IMR-90 (cell line): ENCODE measurements around the gene NIBAN1. TPM values are rescaled to one million over a fixed set of nuclear protein-coding genes. Genes with fewer than 3 reads are reported as not detected.

ENCODE experiments used
- ATAC-seq: fragments of 200-7000 bp; cut with Tn5 transposase; 2 replicates; pipeline ENCODE4 v1.9.1; 2020; ENCODE audit warnings: low read depth, mild to moderate bottlenecking, moderate library complexity
- BruUV-seq: library from RNA; stranded (reverse); fragments of 400-500 nt; replicated peaks from 2 replicates; lab custom pipeline; 2021; lab: Mats Ljungman, UMichigan
- CTCF ChIA-PET: fragments of 300-600 bp; formaldehyde crosslinking; extraction: SDS; loops from one replicate; lab custom pipeline; 2021; ENCODE audit warnings: antibody characterized with exemption; lab: Yijun Ruan, JAX
- POLR2A ChIA-PET: fragments of 300-600 bp; sonication (Branson Sonifier 250); formaldehyde crosslinking; loops from one replicate; lab custom pipeline; 2022; ENCODE audit warnings: antibody characterized with exemption; ENCODE audit not compliant: unreplicated experiment; lab: Charles Lee
- DNase-seq: peaks from one replicate; pipeline ENCODE4 v3.0.0; 2013
- H2AFZ ChIP-seq: replicated peaks from 2 replicates; pipeline ENCODE3; 2013; ENCODE audit warnings: low read length, mild to moderate bottlenecking; ENCODE audit not compliant: poor library complexity
- H2AK5ac ChIP-seq: 2 replicates; pipeline ENCODE4 v1.6.1; 2013; ENCODE audit warnings: low read depth, low read length, inconsistent platforms
- H2AK9ac ChIP-seq: replicated peaks from 2 replicates; pipeline ENCODE3; 2013; ENCODE audit warnings: mild to moderate bottlenecking, low read depth, low read length, moderate library complexity; ENCODE audit not compliant: poor library complexity
- H2BK120ac ChIP-seq: 2 replicates; pipeline ENCODE4 v1.6.1; 2013; ENCODE audit warnings: low read depth, low read length, inconsistent platforms
- H2BK15ac ChIP-seq: 3 replicates; pipeline ENCODE4 v1.6.1; 2013; ENCODE audit warnings: low read depth, low read length, inconsistent platforms
- H2BK20ac ChIP-seq: 2 replicates; pipeline ENCODE4 v1.6.1; 2013; ENCODE audit warnings: low read depth, mild to moderate bottlenecking, inconsistent platforms, low read length, moderate library complexity
- H2BK5ac ChIP-seq: 2 replicates; pipeline ENCODE4 v1.6.1; 2013; ENCODE audit warnings: mild to moderate bottlenecking, low read depth, low read length, inconsistent platforms; ENCODE audit not compliant: poor library complexity, severe bottlenecking
- H3K14ac ChIP-seq: replicated peaks from 2 replicates; pipeline ENCODE4 v1.6.1; 2013; ENCODE audit warnings: low read depth, low read length, inconsistent platforms
- H3K18ac ChIP-seq: 2 replicates; pipeline ENCODE4 v1.6.1; 2013; ENCODE audit warnings: low read depth, low read length, control low read depth
- H3K23ac ChIP-seq: 2 replicates; pipeline ENCODE4 v1.6.1; 2013; ENCODE audit warnings: low read depth, low read length, inconsistent platforms
- H3K27ac ChIP-seq: 2 replicates; pipeline ENCODE4 v1.5.1; 2013; ENCODE audit warnings: mild to moderate bottlenecking, control low read depth, low read length; ENCODE audit not compliant: insufficient read depth
- H3K27me3 ChIP-seq: 2 replicates; pipeline ENCODE4 v1.6.1; 2013; ENCODE audit warnings: low read length; ENCODE audit not compliant: control insufficient read depth, insufficient read depth
- H3K36me3 ChIP-seq: 2 replicates; pipeline ENCODE4 v1.6.1; 2013; ENCODE audit warnings: low read length, mixed read lengths; ENCODE audit not compliant: control insufficient read depth, insufficient read depth
- H3K4ac ChIP-seq: 2 replicates; pipeline ENCODE4 v1.6.1; 2013; ENCODE audit warnings: low read depth, low read length, inconsistent platforms
- H3K4me1 ChIP-seq: 2 replicates; pipeline ENCODE4 v1.6.1; 2013; ENCODE audit warnings: low read length, mixed read lengths; ENCODE audit not compliant: control insufficient read depth, insufficient read depth
- H3K4me2 ChIP-seq: 2 replicates; pipeline ENCODE4 v1.6.1; 2013; ENCODE audit warnings: low read depth, mild to moderate bottlenecking, control low read depth, low read length, moderate library complexity
- H3K4me3 ChIP-seq: 2 replicates; pipeline ENCODE4 v1.5.1; 2013; ENCODE audit warnings: low read depth, mild to moderate bottlenecking, control low read depth, low read length, moderate library complexity; ENCODE audit not compliant: insufficient read depth
- H3K56ac ChIP-seq: 2 replicates; pipeline ENCODE4 v1.6.1; 2013; ENCODE audit warnings: low read length, inconsistent platforms; ENCODE audit not compliant: insufficient read depth; ENCODE audit errors: extremely low read depth
- H3K79me1 ChIP-seq, 2 experiments: 2 replicates each; pipeline ENCODE4 v1.6.1; 2013; ENCODE audit warnings: low read length in 2 of 2, inconsistent platforms in 1 of 2, low read depth in 1 of 2
- H3K9ac ChIP-seq: 2 replicates; pipeline ENCODE4 v1.6.1; 2013; ENCODE audit warnings: low read depth, low read length, control low read depth
- H3K9me1 ChIP-seq: 2 replicates; pipeline ENCODE4 v1.6.1; 2013; ENCODE audit warnings: low read length, inconsistent platforms; ENCODE audit not compliant: insufficient read depth
- H3K9me3 ChIP-seq: 2 replicates; pipeline ENCODE4 v1.6.1; 2013; ENCODE audit warnings: low read length; ENCODE audit not compliant: control insufficient read depth, insufficient read depth
- H4K20me1 ChIP-seq: 2 replicates; pipeline ENCODE4 v1.6.1; 2013; ENCODE audit warnings: low read length, inconsistent platforms; ENCODE audit not compliant: insufficient read depth
- H4K5ac ChIP-seq: 2 replicates; pipeline ENCODE4 v1.6.1; 2013; ENCODE audit warnings: mild to moderate bottlenecking, low read depth, low read length, control low read depth
- H4K8ac ChIP-seq, 2 experiments: 2 replicates each; pipeline ENCODE4 v1.6.1; 2013; ENCODE audit warnings: low read depth in 2 of 2, low read length in 2 of 2, control low read depth in 1 of 2, inconsistent platforms in 1 of 2
- H4K91ac ChIP-seq: 2 replicates; pipeline ENCODE4 v1.6.1; 2013; ENCODE audit warnings: low read depth, low read length, inconsistent platforms; ENCODE audit not compliant: insufficient read depth
- BHLHE40 ChIP-seq: fragments of 150-350 bp; IDR thresholded peaks from 2 replicates; pipeline ENCODE4 v1.6.1; 2016; ENCODE audit warnings: mild to moderate bottlenecking, low read depth, low read length
- ELK1 ChIP-seq: fragments of 150-350 bp; IDR thresholded peaks from 2 replicates; pipeline ENCODE4 v1.6.1; 2016; ENCODE audit warnings: low read depth, mild to moderate bottlenecking, low read length, moderate library complexity, borderline replicate concordance
- MAFK ChIP-seq: IDR thresholded peaks from 2 replicates; pipeline ENCODE4 v1.6.1; 2012; ENCODE audit warnings: low read depth, low read length, improper control_type of control experiment
- MXI1 ChIP-seq: IDR thresholded peaks from 2 replicates; pipeline ENCODE4 v1.6.1; 2012; ENCODE audit warnings: low read depth, mild to moderate bottlenecking, low read length, moderate library complexity, borderline replicate concordance
- RAD21 ChIP-seq: IDR thresholded peaks from 2 replicates; pipeline ENCODE4 v1.6.1; 2012; ENCODE audit warnings: low read length, improper control_type of control experiment
- WGBS, 2 experiments: methylation state at CpG; one replicate each; pipeline versions ENCODE4 v1.1.5 to v1.1.7; 2013; ENCODE audit warnings: missing lambda C conversion rate in 2 of 2; ENCODE audit not compliant: insufficient read length in 1 of 2; ENCODE audit errors: extremely low coverage in 2 of 2; 5-methylcytosine and 5-hydroxymethylcytosine counted together
- dilution Hi-C: fragments of 300-500 bp; cut with HindIII; formaldehyde crosslinking; loops from one replicate; pipeline ENCODE4 v1.14.3; 2018; ENCODE audit warnings: low sequenced_read_pairs; ENCODE audit not compliant: unreplicated experiment
- in situ Hi-C: fragments of 300-500 bp; cut with MboI; formaldehyde crosslinking; loops from 3 replicates; pipeline ENCODE4 v1.14.3; 2019; ENCODE audit warnings: low sequenced_read_pairs, inconsistent platforms, mixed read lengths
- intact Hi-C: fragments of 100-400 bp; cut with micrococcal nuclease; formaldehyde crosslinking; loops from 2 replicates; pipeline ENCODE4 v1.10.0; 2022
- polyA plus RNA-seq, 3 experiments: library from polyadenylated mRNA; depleted of rRNA; stranded (reverse); fragments of >200 nt; gene quantifications; 2 replicates each; pipeline ENCODE4 v1.2.3, GENCODE V29; 2012; ENCODE audit warnings: low replicate concordance in 1 of 3
- total RNA-seq: library from RNA; depleted of rRNA; stranded (reverse); fragments of >200 nt; gene quantifications from 2 replicates; pipeline ENCODE4 v1.2.3, GENCODE V29; 2012

NIBAN1 gene
- total and polyA plus RNA-seq, 2 of the 4 experiments (the other 2 are of a cell fraction) = 4.0 to 10.0 TPM

- no CpG with 5 or more reads among the region's 2 CpGs for WGBS, 2 experiments
- H2BK20ac ChIP-seq = no peak overlapping the region
- no peak for TF ChIP-seq RAD21
- no peak for TF ChIP-seq BHLHE40
- TF ChIP-seq MAFK = no peak
- no peak for TF ChIP-seq ELK1
- no peak for TF ChIP-seq MXI1
- no peak overlapping the region for H2AK9ac ChIP-seq
- no peak overlapping the region for H3K56ac ChIP-seq
- H3K27ac ChIP-seq = no peak overlapping the region
- H2AK5ac ChIP-seq = no peak overlapping the region
- H3K36me3 ChIP-seq = no peaks in the 10 kb centered on the region
- DNase-seq = no peak
- intact Hi-C loops = no loop called here
- H3K9me1 ChIP-seq = no peaks in the 10 kb centered on the region; the same call in 1 of the 2 replicates
- dilution Hi-C loops = no loop called here
- no peak for ATAC-seq
- POLR2A ChIA-PET = no interaction called here
- no peaks in the 10 kb centered on the region for H3K9me3 ChIP-seq
- no peak overlapping the region for H3K9ac ChIP-seq
- no peaks in the 10 kb centered on the region; the same call in 1 of the 2 replicates for H4K20me1 ChIP-seq
- no peak overlapping the region for H3K18ac ChIP-seq
- H4K5ac ChIP-seq = no peak overlapping the region
- CTCF ChIA-PET = no interaction called here
- no peak overlapping the region for H4K8ac ChIP-seq
- no TSS peak for BruUV-seq
- H3K4me3 ChIP-seq = no peak overlapping the region
- peaks cover 17 to 26% of the 10 kb centered on the region in 2 experiments for H3K79me1 ChIP-seq
- no peak overlapping the region for H2BK120ac ChIP-seq
- no peaks in the 10 kb centered on the region for H3K27me3 ChIP-seq
- in situ Hi-C loops = no loop called here
- no peak overlapping the region for H3K14ac ChIP-seq
- H2AFZ ChIP-seq = no peak overlapping the region
- no peak overlapping the region for H3K4ac ChIP-seq
- H3K23ac ChIP-seq = no peak overlapping the region
- peaks cover 5% of the 10 kb centered on the region for H3K4me1 ChIP-seq
- no peak overlapping the region for H2BK5ac ChIP-seq
- no peak overlapping the region for H3K4me2 ChIP-seq
- no peak overlapping the region for H4K91ac ChIP-seq
- no peak overlapping the region for H2BK15ac ChIP-seq
Measured at GRCh38 chr1:184941410-184941733, 32.9 kb downstream of the NIBAN1 start.
